Mucosa of rectum (tissue), 2 donors: ENCODE data around the gene SLC9A6.
"Not testable (repeated sequence)": the region's sequence is repeated elsewhere in the genome, so short reads cannot be mapped to it uniquely, and the experiment has no call there.

ENCODE experiments used
- H3K27ac ChIP-seq, 2 donors: one replicate each; pipeline ENCODE4 v1.7.0; 2013; ENCODE audit warnings: inconsistent platforms in 2 of 2, low read depth in 2 of 2, low read length in 2 of 2
- H3K27me3 ChIP-seq, 2 donors: one replicate each; pipeline ENCODE4 v1.7.0; 2013; ENCODE audit warnings: low read length in 2 of 2; ENCODE audit not compliant: control insufficient read depth in 2 of 2, insufficient read depth in 2 of 2
- H3K36me3 ChIP-seq, 2 donors: one replicate each; pipeline ENCODE4 v1.7.0; 2013; ENCODE audit warnings: low read length in 2 of 2; ENCODE audit not compliant: control insufficient read depth in 2 of 2, insufficient read depth in 2 of 2
- H3K4me1 ChIP-seq, 2 donors: one replicate each; pipeline ENCODE4 v1.7.0; 2013; ENCODE audit warnings: low read length in 2 of 2, mild to moderate bottlenecking in 1 of 2; ENCODE audit not compliant: control insufficient read depth in 2 of 2, insufficient read depth in 2 of 2
- H3K4me3 ChIP-seq, 2 donors: one replicate each; pipeline ENCODE4 v1.7.0; 2013; ENCODE audit warnings: low read length in 2 of 2
- H3K9ac ChIP-seq, 2 donors: one replicate each; pipeline ENCODE4 v1.7.0; 2013; ENCODE audit warnings: low read length in 2 of 2, low read depth in 1 of 2, mild to moderate bottlenecking in 1 of 2
- H3K9me3 ChIP-seq, 2 donors: one replicate each; pipeline ENCODE4 v1.7.0; 2013; ENCODE audit warnings: low read length in 2 of 2; ENCODE audit not compliant: control insufficient read depth in 2 of 2
- donor health status: healthy.
- donor health status: Normal muscosa, but diverticular disease.

The SLC9A6 gene

DNA sequence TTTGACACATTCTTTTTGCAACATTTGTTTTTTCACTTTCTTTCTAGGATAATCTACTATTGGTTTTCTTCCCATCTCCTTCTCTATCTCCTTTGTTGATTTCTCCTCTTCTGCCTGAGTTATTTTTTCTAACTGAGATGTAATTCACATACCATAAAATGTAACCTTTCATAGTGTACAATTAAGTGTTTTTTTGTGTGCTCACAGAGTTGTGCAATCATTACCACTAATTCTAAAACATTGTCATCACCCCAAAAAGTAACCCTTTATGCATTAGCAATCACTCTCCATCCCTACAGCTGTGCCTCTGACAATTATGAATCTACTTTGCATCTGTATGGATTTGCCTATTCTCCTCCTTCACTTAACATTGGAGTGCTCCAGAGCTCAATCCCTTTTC is 95.5 kb downstream of the SLC9A6 start:
- Histone ChIP-seq H3K9me3 (no peaks in the 10 kb centered on the region), H3K4me1 (no peaks in the 10 kb centered on the region), H3K9ac (no peak overlapping the region), H3K4me3 (no peak overlapping the region), H3K36me3 (no peaks in the 10 kb centered on the region), H3K27ac (no peak overlapping the region), H3K27me3 (peaks cover 0 to 6% of the 10 kb centered on the region in 2 donors)

- Histone ChIP-seq H3K27me3 (no peaks in the 10 kb centered on the region), H3K9ac (no peak overlapping the region), H3K4me1 (no peaks in the 10 kb centered on the region), H3K4me3 (no peak overlapping the region), H3K27ac (no peak overlapping the region), H3K36me3 (no peaks in the 10 kb centered on the region), H3K9me3 (no peaks in the 10 kb centered on the region)
Observed at GRCh38 chrX:136086521-136086920, 101.3 kb downstream of the SLC9A6 start.

DNA sequence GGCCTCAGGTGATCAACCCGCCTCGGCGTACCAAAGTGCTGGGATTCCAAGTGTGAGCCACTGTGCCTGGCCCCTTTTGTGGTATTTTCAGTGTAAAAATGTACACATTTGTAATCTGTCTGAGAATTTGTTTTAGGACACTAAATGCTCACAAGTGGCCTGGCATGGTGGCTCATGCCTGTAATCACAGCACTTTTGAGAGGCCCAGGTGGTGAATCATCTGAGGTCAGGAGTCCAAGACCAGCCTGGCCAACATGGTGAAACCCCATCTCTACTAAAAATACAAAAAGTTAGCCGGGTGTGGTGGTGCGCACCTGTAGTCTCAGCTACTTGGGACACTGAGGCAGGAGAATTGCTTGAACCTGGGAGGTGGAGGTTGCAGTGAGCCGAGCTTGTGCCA is 106.7 kb downstream of the SLC9A6 start:
- not testable (repeated sequence) for H3K9ac ChIP-seq, H3K4me1 ChIP-seq, H3K4me3 ChIP-seq, H3K27ac ChIP-seq, H3K27me3 ChIP-seq, H3K9me3 ChIP-seq, H3K36me3 ChIP-seq

DNA sequence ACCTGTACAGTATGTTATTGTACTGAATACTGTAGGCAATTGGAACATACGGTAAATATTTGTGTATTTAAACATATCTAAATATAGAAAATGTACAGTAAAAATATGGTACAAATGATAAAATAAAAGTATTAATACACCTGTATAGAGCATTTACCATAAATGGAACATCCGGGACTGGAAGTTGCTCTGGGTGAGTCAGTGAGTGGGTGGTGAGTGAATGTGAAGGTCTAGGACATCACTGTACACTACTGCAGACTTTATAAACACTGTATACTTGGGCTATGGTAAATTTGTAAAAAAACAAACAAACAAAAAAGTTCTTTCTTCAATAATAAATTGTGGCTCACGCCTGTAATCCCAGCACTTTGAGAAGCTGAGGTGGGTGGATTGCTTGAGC is 109.7 kb downstream of the SLC9A6 start:
- Histone ChIP-seq H3K9ac (no peak overlapping the region), H3K4me1 (no peaks in the 10 kb centered on the region), H3K4me3 (no peak overlapping the region), H3K36me3 (no peaks in the 10 kb centered on the region), H3K27ac (no peak overlapping the region), H3K9me3 (no peaks in the 10 kb centered on the region), H3K27me3 (no peaks in the 10 kb centered on the region)
